HL-60 (cell line): Measurements from ENCODE around the gene PTPRD.

Experiments
- GABPA ChIP-seq: IDR thresholded peaks from 2 replicates; pipeline ENCODE4 v1.6.1; 2012; ENCODE audit warnings: low read depth
- TF ChIP-seq, protein P1 (sequence below): IDR thresholded peaks from one replicate; pipeline ENCODE4 v1.5.1; 2011; ENCODE audit warnings: low read length, control low read depth, inconsistent platforms; ENCODE audit not compliant: insufficient read depth
- TF ChIP-seq, protein P2 (sequence below): IDR thresholded peaks from 2 replicates; pipeline ENCODE4 v1.6.1; 2012; ENCODE audit warnings: low read depth; ENCODE audit not compliant: insufficient replicate concordance

DNA sequence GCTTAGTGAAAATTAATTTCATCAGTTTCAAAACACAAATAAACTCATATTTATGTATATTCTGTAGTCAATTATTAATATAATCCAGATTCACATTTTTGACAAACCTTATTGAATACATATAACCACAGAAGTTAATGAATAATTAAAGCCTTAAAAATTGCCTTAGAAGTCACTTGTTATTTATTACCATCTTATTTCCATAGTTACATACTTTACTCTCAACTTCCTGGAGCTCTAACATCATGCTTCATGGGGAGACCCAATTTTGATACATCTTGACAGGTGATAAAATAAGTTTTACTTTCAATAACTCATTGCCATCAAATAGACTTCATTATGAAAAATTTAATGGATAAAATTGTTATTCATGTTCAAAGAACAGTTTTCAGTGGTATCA, 1038.7 kb downstream of the PTPRD start:
- TF ChIP-seq, protein P1, sequence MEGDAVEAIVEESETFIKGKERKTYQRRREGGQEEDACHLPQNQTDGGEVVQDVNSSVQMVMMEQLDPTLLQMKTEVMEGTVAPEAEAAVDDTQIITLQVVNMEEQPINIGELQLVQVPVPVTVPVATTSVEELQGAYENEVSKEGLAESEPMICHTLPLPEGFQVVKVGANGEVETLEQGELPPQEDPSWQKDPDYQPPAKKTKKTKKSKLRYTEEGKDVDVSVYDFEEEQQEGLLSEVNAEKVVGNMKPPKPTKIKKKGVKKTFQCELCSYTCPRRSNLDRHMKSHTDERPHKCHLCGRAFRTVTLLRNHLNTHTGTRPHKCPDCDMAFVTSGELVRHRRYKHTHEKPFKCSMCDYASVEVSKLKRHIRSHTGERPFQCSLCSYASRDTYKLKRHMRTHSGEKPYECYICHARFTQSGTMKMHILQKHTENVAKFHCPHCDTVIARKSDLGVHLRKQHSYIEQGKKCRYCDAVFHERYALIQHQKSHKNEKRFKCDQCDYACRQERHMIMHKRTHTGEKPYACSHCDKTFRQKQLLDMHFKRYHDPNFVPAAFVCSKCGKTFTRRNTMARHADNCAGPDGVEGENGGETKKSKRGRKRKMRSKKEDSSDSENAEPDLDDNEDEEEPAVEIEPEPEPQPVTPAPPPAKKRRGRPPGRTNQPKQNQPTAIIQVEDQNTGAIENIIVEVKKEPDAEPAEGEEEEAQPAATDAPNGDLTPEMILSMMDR, result no peak
- no peak for TF ChIP-seq GABPA
- TF ChIP-seq, protein P2, sequence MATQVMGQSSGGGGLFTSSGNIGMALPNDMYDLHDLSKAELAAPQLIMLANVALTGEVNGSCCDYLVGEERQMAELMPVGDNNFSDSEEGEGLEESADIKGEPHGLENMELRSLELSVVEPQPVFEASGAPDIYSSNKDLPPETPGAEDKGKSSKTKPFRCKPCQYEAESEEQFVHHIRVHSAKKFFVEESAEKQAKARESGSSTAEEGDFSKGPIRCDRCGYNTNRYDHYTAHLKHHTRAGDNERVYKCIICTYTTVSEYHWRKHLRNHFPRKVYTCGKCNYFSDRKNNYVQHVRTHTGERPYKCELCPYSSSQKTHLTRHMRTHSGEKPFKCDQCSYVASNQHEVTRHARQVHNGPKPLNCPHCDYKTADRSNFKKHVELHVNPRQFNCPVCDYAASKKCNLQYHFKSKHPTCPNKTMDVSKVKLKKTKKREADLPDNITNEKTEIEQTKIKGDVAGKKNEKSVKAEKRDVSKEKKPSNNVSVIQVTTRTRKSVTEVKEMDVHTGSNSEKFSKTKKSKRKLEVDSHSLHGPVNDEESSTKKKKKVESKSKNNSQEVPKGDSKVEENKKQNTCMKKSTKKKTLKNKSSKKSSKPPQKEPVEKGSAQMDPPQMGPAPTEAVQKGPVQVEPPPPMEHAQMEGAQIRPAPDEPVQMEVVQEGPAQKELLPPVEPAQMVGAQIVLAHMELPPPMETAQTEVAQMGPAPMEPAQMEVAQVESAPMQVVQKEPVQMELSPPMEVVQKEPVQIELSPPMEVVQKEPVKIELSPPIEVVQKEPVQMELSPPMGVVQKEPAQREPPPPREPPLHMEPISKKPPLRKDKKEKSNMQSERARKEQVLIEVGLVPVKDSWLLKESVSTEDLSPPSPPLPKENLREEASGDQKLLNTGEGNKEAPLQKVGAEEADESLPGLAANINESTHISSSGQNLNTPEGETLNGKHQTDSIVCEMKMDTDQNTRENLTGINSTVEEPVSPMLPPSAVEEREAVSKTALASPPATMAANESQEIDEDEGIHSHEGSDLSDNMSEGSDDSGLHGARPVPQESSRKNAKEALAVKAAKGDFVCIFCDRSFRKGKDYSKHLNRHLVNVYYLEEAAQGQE, result no peak
